ENCODE results near the gene ITPR2. TPM values are rescaled to one million over a fixed set of nuclear protein-coding genes. Genes with fewer than 3 reads are reported as not detected.

Gene ITPR2
- polyA plus RNA-seq, 1 of the 3 experiments (the other 2 are of a cell fraction): 2.3 TPM

DNA sequence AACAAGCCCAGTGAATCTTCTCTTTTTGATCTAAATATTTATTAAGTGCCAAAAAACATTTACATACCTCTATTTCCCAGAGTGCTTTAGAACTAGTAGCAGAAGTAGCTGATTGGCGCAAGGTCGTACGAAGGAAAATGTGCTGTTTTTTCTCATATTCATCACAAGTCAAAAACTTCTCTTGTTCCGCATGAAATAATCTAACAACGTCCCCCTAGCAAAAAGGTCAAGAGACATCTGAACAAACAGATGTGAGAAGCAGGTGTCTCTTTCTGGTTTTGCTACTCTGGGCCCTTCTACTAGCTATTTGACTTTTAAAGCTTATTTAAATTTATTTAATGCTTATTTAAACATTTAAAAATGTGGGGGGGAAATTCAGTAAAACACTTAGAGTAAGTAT lies 117.8 kb downstream of the ITPR2 start (continued):
- no peak for TF ChIP-seq FOXJ3 (CRISPR knock-in tag; IDR thresholded peaks at IDR 0.05)

- no peak overlapping the region for H3K27ac ChIP-seq (ENCODE audit: low read depth in 2 of 2, low read length in 1 of 2)
- no peaks in the 10 kb centered on the region for H3K9me3 ChIP-seq
- H3K4me3 ChIP-seq (ENCODE audit: low read depth in 2 of 2, low read length in 1 of 2): no peak overlapping the region
- H3K79me2 ChIP-seq (ENCODE audit: insufficient read depth): no peaks in the 10 kb centered on the region
- no peaks in the 10 kb centered on the region for H3K27me3 ChIP-seq (ENCODE audit: insufficient read depth)
- WGBS (ENCODE audit: low lambda C conversion rate): 91% methylated on average over 8 of the region's 8 CpGs
- no peaks in the 10 kb centered on the region for H3K9me2 ChIP-seq
- peaks cover 4% of the 10 kb centered on the region for H3F3A ChIP-seq (replicated peaks; ENCODE audit: insufficient read depth)
- CTCF ChIA-PET: interaction anchor here (1.7 kb wide), 1 partner anchor 12 kb away, joined by 3 read pairs; no protein-coding TSS in a partner anchor
- H3K9ac ChIP-seq: no peak overlapping the region
- no peak for DNase-seq
- no peak overlapping the region for H3K4me2 ChIP-seq
- peaks cover 0 to 3% of the 10 kb centered on the region in 2 experiments; a peak in 2 of 4 replicates for H3K4me1 ChIP-seq (ENCODE audit: control insufficient read depth in 1 of 2, insufficient read depth in 2 of 2, low read depth in 1 of 2, low read length in 1 of 2)
- POLR2A ChIA-PET: no interaction called here
- no peak for TF ChIP-seq RAD21 (IDR thresholded peaks at IDR 0.05; ENCODE audit: low read length)
- no peak for TF ChIP-seq MXI1 (IDR thresholded peaks at IDR 0.05; ENCODE audit: low read depth, low read length)
- TF ChIP-seq YY1 (IDR thresholded peaks at IDR 0.05; ENCODE audit: low read depth): no peak
- TF ChIP-seq TCF12 (IDR thresholded peaks at IDR 0.05): no peak
- TF ChIP-seq, protein P1, sequence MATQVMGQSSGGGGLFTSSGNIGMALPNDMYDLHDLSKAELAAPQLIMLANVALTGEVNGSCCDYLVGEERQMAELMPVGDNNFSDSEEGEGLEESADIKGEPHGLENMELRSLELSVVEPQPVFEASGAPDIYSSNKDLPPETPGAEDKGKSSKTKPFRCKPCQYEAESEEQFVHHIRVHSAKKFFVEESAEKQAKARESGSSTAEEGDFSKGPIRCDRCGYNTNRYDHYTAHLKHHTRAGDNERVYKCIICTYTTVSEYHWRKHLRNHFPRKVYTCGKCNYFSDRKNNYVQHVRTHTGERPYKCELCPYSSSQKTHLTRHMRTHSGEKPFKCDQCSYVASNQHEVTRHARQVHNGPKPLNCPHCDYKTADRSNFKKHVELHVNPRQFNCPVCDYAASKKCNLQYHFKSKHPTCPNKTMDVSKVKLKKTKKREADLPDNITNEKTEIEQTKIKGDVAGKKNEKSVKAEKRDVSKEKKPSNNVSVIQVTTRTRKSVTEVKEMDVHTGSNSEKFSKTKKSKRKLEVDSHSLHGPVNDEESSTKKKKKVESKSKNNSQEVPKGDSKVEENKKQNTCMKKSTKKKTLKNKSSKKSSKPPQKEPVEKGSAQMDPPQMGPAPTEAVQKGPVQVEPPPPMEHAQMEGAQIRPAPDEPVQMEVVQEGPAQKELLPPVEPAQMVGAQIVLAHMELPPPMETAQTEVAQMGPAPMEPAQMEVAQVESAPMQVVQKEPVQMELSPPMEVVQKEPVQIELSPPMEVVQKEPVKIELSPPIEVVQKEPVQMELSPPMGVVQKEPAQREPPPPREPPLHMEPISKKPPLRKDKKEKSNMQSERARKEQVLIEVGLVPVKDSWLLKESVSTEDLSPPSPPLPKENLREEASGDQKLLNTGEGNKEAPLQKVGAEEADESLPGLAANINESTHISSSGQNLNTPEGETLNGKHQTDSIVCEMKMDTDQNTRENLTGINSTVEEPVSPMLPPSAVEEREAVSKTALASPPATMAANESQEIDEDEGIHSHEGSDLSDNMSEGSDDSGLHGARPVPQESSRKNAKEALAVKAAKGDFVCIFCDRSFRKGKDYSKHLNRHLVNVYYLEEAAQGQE (IDR thresholded peaks at IDR 0.05; ENCODE audit: low read depth, low read length): no peak
- TF ChIP-seq GABPA (IDR thresholded peaks at IDR 0.05; ENCODE audit: low read depth): no peak
- no peak for TF ChIP-seq FOXJ3 (CRISPR knock-in tag; IDR thresholded peaks at IDR 0.05)
- TF ChIP-seq, protein P2, sequence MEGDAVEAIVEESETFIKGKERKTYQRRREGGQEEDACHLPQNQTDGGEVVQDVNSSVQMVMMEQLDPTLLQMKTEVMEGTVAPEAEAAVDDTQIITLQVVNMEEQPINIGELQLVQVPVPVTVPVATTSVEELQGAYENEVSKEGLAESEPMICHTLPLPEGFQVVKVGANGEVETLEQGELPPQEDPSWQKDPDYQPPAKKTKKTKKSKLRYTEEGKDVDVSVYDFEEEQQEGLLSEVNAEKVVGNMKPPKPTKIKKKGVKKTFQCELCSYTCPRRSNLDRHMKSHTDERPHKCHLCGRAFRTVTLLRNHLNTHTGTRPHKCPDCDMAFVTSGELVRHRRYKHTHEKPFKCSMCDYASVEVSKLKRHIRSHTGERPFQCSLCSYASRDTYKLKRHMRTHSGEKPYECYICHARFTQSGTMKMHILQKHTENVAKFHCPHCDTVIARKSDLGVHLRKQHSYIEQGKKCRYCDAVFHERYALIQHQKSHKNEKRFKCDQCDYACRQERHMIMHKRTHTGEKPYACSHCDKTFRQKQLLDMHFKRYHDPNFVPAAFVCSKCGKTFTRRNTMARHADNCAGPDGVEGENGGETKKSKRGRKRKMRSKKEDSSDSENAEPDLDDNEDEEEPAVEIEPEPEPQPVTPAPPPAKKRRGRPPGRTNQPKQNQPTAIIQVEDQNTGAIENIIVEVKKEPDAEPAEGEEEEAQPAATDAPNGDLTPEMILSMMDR (IDR thresholded peaks at IDR 0.05): no peak
- TF ChIP-seq JUND (IDR thresholded peaks at IDR 0.05): no peak
- no peak overlapping the region for H2AFZ ChIP-seq (ENCODE audit: low read depth)
- H3K36me3 ChIP-seq (replicated peaks in 1 of 2; ENCODE audit: control insufficient read depth in 1 of 2, insufficient read depth in 2 of 2, low read length in 1 of 2): peaks cover 6 to 19% of the 10 kb centered on the region in 2 experiments
- no peaks in the 10 kb centered on the region for H4K20me1 ChIP-seq (ENCODE audit: insufficient read depth)
Measured at GRCh38 chr12:26713885-26714383, 119.1 kb downstream of the ITPR2 start.

- Histone ChIP-seq H3F3A (replicated peaks; ENCODE audit: insufficient read depth) (peaks cover 4% of the 10 kb centered on the region), H3K27ac (ENCODE audit: low read depth in 2 of 2, low read length in 1 of 2) (no peak overlapping the region), H3K79me2 (ENCODE audit: insufficient read depth) (no peaks in the 10 kb centered on the region), H3K9me3 (no peaks in the 10 kb centered on the region), H3K36me3 (replicated peaks in 1 of 2; ENCODE audit: control insufficient read depth in 1 of 2, insufficient read depth in 2 of 2, low read length in 1 of 2) (peaks cover 6 to 19% of the 10 kb centered on the region in 2 experiments), H3K4me2 (no peak overlapping the region), H3K4me1 (ENCODE audit: control insufficient read depth in 1 of 2, insufficient read depth in 2 of 2, low read depth in 1 of 2, low read length in 1 of 2) (peaks cover 0 to 3% of the 10 kb centered on the region in 2 experiments; a peak in 2 of 4 replicates), H3K4me3 (ENCODE audit: low read depth in 2 of 2, low read length in 1 of 2) (no peak overlapping the region), H3K9me2 (no peaks in the 10 kb centered on the region), H3K9ac (no peak overlapping the region), H3K27me3 (ENCODE audit: insufficient read depth) (no peaks in the 10 kb centered on the region), H4K20me1 (ENCODE audit: insufficient read depth) (no peaks in the 10 kb centered on the region), H2AFZ (ENCODE audit: low read depth) (no peak overlapping the region)
- DNase-seq: no peak
- 54% methylated on average over 5 of the region's 5 CpGs for WGBS (ENCODE audit: low lambda C conversion rate)
- ChIA-PET CTCF (interaction anchor here (1.7 kb wide), 1 partner anchor 11 kb away, joined by 3 read pairs; no protein-coding TSS in a partner anchor), POLR2A (no interaction called here)
- no peak for TF ChIP-seq JUND (IDR thresholded peaks at IDR 0.05)
Measured at GRCh38 chr12:26712892-26713291, 120.1 kb downstream of the ITPR2 start.
